GM23338 (cell line): ENCODE data around the gene APH1B. TPM values are rescaled to one million over a fixed set of nuclear protein-coding genes. Genes with fewer than 3 reads are reported as not detected.

Experiments
- ATAC-seq: fragments of 200-7000 bp; cut with Tn5 transposase; 3 replicates; pipeline ENCODE4 v1.9.1; 2020
- DNase-seq: peaks from one replicate; pipeline ENCODE4 v3.0.0-alpha.2; 2015; ENCODE audit warnings: low spot score
- H2AFZ ChIP-seq: fragments of 200-600 bp; sonication (generic); 2 replicates; pipeline ENCODE4 v1.8.0; 2016; ENCODE audit warnings: antibody characterized with exemption, mild to moderate bottlenecking, moderate library complexity
- H3F3A ChIP-seq: fragments of 200-600 bp; sonication (generic); replicated peaks from 2 replicates; pipeline ENCODE4 v1.8.0; 2017; ENCODE audit warnings: antibody characterized with exemption, mixed run types, low read depth
- H3K27ac ChIP-seq: fragments of 200-600 bp; sonication (generic); 2 replicates; pipeline ENCODE4 v1.6.1; 2016; ENCODE audit warnings: low read depth
- H3K27me3 ChIP-seq: fragments of 200-600 bp; sonication (generic); 2 replicates; pipeline ENCODE4 v1.8.0; 2016; ENCODE audit warnings: mild to moderate bottlenecking, mixed run types, moderate library complexity; ENCODE audit not compliant: insufficient read depth
- H3K36me3 ChIP-seq: fragments of 200-600 bp; sonication (generic); 2 replicates; pipeline ENCODE4 v1.8.0; 2016; ENCODE audit warnings: mild to moderate bottlenecking; ENCODE audit not compliant: insufficient read depth
- H3K4me1 ChIP-seq: fragments of 200-600 bp; sonication (generic); 2 replicates; pipeline ENCODE4 v1.8.0; 2016; ENCODE audit warnings: mild to moderate bottlenecking, moderate library complexity; ENCODE audit not compliant: insufficient read depth
- H3K4me2 ChIP-seq: fragments of 200-600 bp; sonication (generic); 2 replicates; pipeline ENCODE4 v1.7.1; 2017; ENCODE audit warnings: mixed run types
- H3K4me3 ChIP-seq: fragments of 200-600 bp; sonication (generic); 2 replicates; pipeline ENCODE4 v1.6.1; 2016; ENCODE audit warnings: mixed run types
- H3K79me2 ChIP-seq: fragments of 200-600 bp; sonication (generic); replicated peaks from 2 replicates; pipeline ENCODE4 v1.8.0; 2017; ENCODE audit warnings: mild to moderate bottlenecking; ENCODE audit not compliant: insufficient read depth
- H3K9me2 ChIP-seq: fragments of 200-600 bp; sonication (generic); 2 replicates; pipeline ENCODE4 v1.8.0; 2017; ENCODE audit not compliant: insufficient read depth
- H4K20me1 ChIP-seq: fragments of 200-600 bp; sonication (generic); replicated peaks from 2 replicates; pipeline ENCODE4 v1.8.0; 2017; ENCODE audit warnings: mild to moderate bottlenecking; ENCODE audit not compliant: insufficient read depth
- H3K27ac Mint-ChIP-seq: 2 replicates; pipeline ENCODE4 v1.8.0; 2020; ENCODE audit warnings: inconsistent platforms, mild to moderate bottlenecking, moderate library complexity, mixed read lengths
- H3K27me3 Mint-ChIP-seq: 3 replicates; pipeline ENCODE4 v1.8.0; 2022; ENCODE audit warnings: low read depth, mild to moderate bottlenecking, moderate library complexity, mixed read lengths, inconsistent platforms; ENCODE audit not compliant: insufficient read depth, poor library complexity
- H3K36me3 Mint-ChIP-seq: 3 replicates; pipeline ENCODE4 v1.8.0; 2021; ENCODE audit warnings: low read depth, mild to moderate bottlenecking, inconsistent platforms, moderate library complexity, mixed read lengths
- H3K4me1 Mint-ChIP-seq: 3 replicates; pipeline ENCODE4 v1.8.0; 2020; ENCODE audit warnings: mild to moderate bottlenecking, inconsistent platforms, mixed read lengths
- H3K4me3 Mint-ChIP-seq: 3 replicates; pipeline ENCODE4 v1.8.0; 2021; ENCODE audit warnings: moderate library complexity, mild to moderate bottlenecking, inconsistent platforms, mixed read lengths
- H3K9me3 Mint-ChIP-seq: 3 replicates; pipeline ENCODE4 v1.8.0; 2020; ENCODE audit warnings: moderate library complexity, mild to moderate bottlenecking, inconsistent platforms, mixed read lengths
- CREB1 ChIP-seq: fragments of 250-450 bp; sonication (Bioruptor Pico); IDR thresholded peaks from 2 replicates; pipeline ENCODE4 v1.5.0; 2020; ENCODE audit warnings: low read depth, mild to moderate bottlenecking, moderate library complexity
- JUNB ChIP-seq: IDR thresholded peaks from one replicate; pipeline ENCODE4 v1.6.1; 2016; ENCODE audit warnings: antibody characterized with exemption; ENCODE audit not compliant: unreplicated experiment
- NANOG ChIP-seq: IDR thresholded peaks from 2 replicates; pipeline ENCODE4 v1.6.1; 2016; ENCODE audit warnings: antibody characterized with exemption, borderline replicate concordance
- POLR2AphosphoS5 ChIP-seq: IDR thresholded peaks from 2 replicates; pipeline ENCODE4 v1.6.1; 2016; ENCODE audit warnings: antibody characterized with exemption, low read depth
- STAT1 ChIP-seq: IDR thresholded peaks from one replicate; pipeline ENCODE4 v1.6.1; 2016; ENCODE audit warnings: antibody characterized with exemption; ENCODE audit not compliant: unreplicated experiment
- ZNF331 ChIP-seq: fragments of 250-450 bp; sonication (Bioruptor Pico); IDR thresholded peaks from 2 replicates; pipeline ENCODE4 v1.5.0; 2020; ENCODE audit warnings: low read depth, mild to moderate bottlenecking, moderate library complexity
- polyA plus RNA-seq: library from polyadenylated mRNA; unstranded; fragments of >200 nt; fragmentation: Nextera tagmentation; extraction: Ambion mirVana; gene quantifications from 2 replicates; pipeline ENCODE4 v1.2.1, GENCODE V29; 2016
- total RNA-seq: library from RNA; depleted of rRNA; stranded (reverse); fragments of >200 nt; shearing (Covaris generic); gene quantifications from 2 replicates; pipeline ENCODE4 v1.2.3, GENCODE V29; 2014
- TF ChIP-seq, protein P1 (sequence below), 2 experiments: fragments of 200-600 bp in 1 of 2; sonication (generic) in 1 of 2; conservative IDR thresholded peaks; 2 replicates each; pipeline versions ENCODE4 v1.5.1 to v1.6.1; 2016 to 2017; ENCODE audit warnings: antibody characterized with exemption in 2 of 2, low read depth in 2 of 2, mild to moderate bottlenecking in 2 of 2, moderate library complexity in 1 of 2
- TF ChIP-seq, protein P2 (sequence below): fragments of 250-450 bp; sonication (Bioruptor Pico); IDR thresholded peaks from 2 replicates; pipeline ENCODE4 v1.5.0; 2020; ENCODE audit warnings: mild to moderate bottlenecking, moderate library complexity

APH1B gene
- total and polyA plus RNA-seq, 2 experiments from 2014 or later = 14.3 to 24.4 TPM

DNA sequence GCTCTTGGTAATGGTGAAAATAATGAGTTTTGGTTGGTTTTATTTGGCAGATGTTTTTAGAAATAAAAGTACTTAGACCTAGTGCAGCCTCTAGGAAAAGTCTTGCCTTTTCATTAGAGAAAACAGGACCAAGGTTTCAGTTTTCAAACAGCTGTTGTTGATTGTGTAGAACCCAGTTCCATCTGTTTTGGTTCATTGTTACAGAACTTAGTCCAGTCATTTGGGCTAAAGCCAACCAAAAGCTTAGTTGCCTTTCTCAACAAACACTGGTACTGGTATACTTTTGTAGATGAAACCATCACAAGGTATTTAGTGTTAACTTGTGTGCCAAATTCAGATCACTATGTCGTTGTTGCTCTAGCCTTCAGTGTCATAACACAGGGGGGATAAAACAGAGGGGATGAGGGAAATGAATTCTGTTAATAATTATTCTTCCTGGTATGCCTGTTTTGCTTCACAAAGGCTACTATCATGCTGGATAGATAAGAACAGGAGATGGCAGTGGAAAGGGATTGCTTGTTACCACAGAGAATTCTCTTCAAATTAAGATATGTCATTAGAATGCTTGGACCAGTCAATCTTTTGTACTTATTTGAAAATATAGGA is 12.6 kb upstream of the APH1B start:
- Mint-ChIP-seq H3K27me3 (no peaks in the 10 kb centered on the region), H3K9me3 (no peaks in the 10 kb centered on the region; the same call in 2 of the 3 replicates), H3K4me3 (no peak overlapping the region), H3K27ac (no peak overlapping the region), H3K4me1 (no peaks in the 10 kb centered on the region), H3K36me3 (peaks cover 27% of the 10 kb centered on the region)
- H3K9me2 ChIP-seq = no peaks in the 10 kb centered on the region
- TF ChIP-seq CREB1 (CRISPR knock-in tag) = no peak
- no peak for TF ChIP-seq JUNB
- TF ChIP-seq, protein P1, sequence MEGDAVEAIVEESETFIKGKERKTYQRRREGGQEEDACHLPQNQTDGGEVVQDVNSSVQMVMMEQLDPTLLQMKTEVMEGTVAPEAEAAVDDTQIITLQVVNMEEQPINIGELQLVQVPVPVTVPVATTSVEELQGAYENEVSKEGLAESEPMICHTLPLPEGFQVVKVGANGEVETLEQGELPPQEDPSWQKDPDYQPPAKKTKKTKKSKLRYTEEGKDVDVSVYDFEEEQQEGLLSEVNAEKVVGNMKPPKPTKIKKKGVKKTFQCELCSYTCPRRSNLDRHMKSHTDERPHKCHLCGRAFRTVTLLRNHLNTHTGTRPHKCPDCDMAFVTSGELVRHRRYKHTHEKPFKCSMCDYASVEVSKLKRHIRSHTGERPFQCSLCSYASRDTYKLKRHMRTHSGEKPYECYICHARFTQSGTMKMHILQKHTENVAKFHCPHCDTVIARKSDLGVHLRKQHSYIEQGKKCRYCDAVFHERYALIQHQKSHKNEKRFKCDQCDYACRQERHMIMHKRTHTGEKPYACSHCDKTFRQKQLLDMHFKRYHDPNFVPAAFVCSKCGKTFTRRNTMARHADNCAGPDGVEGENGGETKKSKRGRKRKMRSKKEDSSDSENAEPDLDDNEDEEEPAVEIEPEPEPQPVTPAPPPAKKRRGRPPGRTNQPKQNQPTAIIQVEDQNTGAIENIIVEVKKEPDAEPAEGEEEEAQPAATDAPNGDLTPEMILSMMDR (conservative IDR thresholded peaks at IDR 0.05; ENCODE audit: low read depth in 2 of 2) = no peak
- TF ChIP-seq, protein P2, sequence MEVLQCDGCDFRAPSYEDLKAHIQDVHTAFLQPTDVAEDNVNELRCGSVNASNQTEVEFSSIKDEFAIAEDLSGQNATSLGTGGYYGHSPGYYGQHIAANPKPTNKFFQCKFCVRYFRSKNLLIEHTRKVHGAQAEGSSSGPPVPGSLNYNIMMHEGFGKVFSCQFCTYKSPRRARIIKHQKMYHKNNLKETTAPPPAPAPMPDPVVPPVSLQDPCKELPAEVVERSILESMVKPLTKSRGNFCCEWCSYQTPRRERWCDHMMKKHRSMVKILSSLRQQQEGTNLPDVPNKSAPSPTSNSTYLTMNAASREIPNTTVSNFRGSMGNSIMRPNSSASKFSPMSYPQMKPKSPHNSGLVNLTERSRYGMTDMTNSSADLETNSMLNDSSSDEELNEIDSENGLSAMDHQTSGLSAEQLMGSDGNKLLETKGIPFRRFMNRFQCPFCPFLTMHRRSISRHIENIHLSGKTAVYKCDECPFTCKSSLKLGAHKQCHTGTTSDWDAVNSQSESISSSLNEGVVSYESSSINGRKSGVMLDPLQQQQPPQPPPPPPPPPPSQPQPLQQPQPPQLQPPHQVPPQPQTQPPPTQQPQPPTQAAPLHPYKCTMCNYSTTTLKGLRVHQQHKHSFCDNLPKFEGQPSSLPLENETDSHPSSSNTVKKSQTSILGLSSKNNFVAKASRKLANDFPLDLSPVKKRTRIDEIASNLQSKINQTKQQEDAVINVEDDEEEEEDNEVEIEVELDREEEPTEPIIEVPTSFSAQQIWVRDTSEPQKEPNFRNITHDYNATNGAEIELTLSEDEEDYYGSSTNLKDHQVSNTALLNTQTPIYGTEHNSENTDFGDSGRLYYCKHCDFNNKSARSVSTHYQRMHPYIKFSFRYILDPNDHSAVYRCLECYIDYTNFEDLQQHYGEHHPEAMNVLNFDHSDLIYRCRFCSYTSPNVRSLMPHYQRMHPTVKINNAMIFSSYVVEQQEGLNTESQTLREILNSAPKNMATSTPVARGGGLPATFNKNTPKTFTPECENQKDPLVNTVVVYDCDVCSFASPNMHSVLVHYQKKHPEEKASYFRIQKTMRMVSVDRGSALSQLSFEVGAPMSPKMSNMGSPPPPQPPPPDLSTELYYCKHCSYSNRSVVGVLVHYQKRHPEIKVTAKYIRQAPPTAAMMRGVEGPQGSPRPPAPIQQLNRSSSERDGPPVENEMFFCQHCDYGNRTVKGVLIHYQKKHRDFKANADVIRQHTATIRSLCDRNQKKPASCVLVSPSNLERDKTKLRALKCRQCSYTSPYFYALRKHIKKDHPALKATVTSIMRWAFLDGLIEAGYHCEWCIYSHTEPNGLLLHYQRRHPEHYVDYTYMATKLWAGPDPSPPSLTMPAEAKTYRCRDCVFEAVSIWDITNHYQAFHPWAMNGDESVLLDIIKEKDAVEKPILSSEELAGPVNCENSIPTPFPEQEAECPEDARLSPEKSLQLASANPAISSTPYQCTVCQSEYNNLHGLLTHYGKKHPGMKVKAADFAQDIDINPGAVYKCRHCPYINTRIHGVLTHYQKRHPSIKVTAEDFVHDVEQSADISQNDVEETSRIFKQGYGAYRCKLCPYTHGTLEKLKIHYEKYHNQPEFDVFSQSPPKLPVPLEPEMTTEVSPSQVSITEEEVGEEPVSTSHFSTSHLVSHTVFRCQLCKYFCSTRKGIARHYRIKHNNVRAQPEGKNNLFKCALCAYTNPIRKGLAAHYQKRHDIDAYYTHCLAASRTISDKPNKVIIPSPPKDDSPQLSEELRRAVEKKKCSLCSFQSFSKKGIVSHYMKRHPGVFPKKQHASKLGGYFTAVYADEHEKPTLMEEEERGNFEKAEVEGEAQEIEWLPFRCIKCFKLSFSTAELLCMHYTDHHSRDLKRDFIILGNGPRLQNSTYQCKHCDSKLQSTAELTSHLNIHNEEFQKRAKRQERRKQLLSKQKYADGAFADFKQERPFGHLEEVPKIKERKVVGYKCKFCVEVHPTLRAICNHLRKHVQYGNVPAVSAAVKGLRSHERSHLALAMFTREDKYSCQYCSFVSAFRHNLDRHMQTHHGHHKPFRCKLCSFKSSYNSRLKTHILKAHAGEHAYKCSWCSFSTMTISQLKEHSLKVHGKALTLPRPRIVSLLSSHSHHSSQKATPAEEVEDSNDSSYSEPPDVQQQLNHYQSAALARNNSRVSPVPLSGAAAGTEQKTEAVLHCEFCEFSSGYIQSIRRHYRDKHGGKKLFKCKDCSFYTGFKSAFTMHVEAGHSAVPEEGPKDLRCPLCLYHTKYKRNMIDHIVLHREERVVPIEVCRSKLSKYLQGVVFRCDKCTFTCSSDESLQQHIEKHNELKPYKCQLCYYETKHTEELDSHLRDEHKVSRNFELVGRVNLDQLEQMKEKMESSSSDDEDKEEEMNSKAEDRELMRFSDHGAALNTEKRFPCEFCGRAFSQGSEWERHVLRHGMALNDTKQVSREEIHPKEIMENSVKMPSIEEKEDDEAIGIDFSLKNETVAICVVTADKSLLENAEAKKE (CRISPR knock-in tag) = no peak
- no peak for TF ChIP-seq POLR2AphosphoS5
- TF ChIP-seq NANOG = no peak
- no peak for TF ChIP-seq STAT1
- TF ChIP-seq ZNF331 (CRISPR knock-in tag) = no peak
- H3K27ac ChIP-seq = no peak overlapping the region
- H3K4me1 ChIP-seq = no peaks in the 10 kb centered on the region
- no peaks in the 10 kb centered on the region for H3K27me3 ChIP-seq
- no peak overlapping the region for H3K4me3 ChIP-seq
- H4K20me1 ChIP-seq = no peaks in the 10 kb centered on the region
- no peak for ATAC-seq
- no peaks in the 10 kb centered on the region for H3F3A ChIP-seq
- DNase-seq = no peak
- H3K4me2 ChIP-seq = no peak overlapping the region
- H3K79me2 ChIP-seq = no peaks in the 10 kb centered on the region
- H2AFZ ChIP-seq = no peak overlapping the region
- H3K36me3 ChIP-seq = peaks cover 4% of the 10 kb centered on the region; the same call in 1 of the 2 replicates
